ENCODE results near the gene IGF2R. TPM values are rescaled to one million over a fixed set of nuclear protein-coding genes. Genes with fewer than 3 reads are reported as not detected.
A peak's percentile ranks its signal among the peaks of the same experiment; 100 is the strongest.

Gene IGF2R
- total RNA-seq, 1 donor from 2014 or later = 247 TPM

- H3K4me3 Mint-ChIP-seq (ENCODE audit: unreplicated experiment) = no peak overlapping the region
- no peak for TF ChIP-seq CTCF (IDR thresholded peaks at IDR 0.05)
- H3K9me3 Mint-ChIP-seq (ENCODE audit: low read depth) = peaks cover 7% of the 10 kb centered on the region
- H3K27me3 Mint-ChIP-seq (ENCODE audit: low read depth) = no peaks in the 10 kb centered on the region
- H3K4me1 Mint-ChIP-seq (ENCODE audit: low read depth) = peaks cover 56% of the 10 kb centered on the region
- DNase-seq (ENCODE audit: low spot score) = no peak
- H3K27ac Mint-ChIP-seq (ENCODE audit: unreplicated experiment) = no peak overlapping the region
- peaks cover 34% of the 10 kb centered on the region for H3K36me3 Mint-ChIP-seq (ENCODE audit: low read depth)
These were observed 26.5 kb downstream of the IGF2R start for GRCh38 chr6:159995405-159995804.

GRCh38 chr6:159996087-159996622 is 27.3 kb downstream of the IGF2R start:
- Mint-ChIP-seq H3K9me3 (ENCODE audit: low read depth) (peaks cover 7% of the 10 kb centered on the region), H3K27me3 (ENCODE audit: low read depth) (no peaks in the 10 kb centered on the region), H3K4me3 (ENCODE audit: unreplicated experiment) (no peak overlapping the region), H3K36me3 (ENCODE audit: low read depth) (peaks cover 35% of the 10 kb centered on the region), H3K27ac (ENCODE audit: unreplicated experiment) (peak overlapping the region; percentile 34), H3K4me1 (ENCODE audit: low read depth) (peaks cover 52% of the 10 kb centered on the region)
- no peak for TF ChIP-seq CTCF (IDR thresholded peaks at IDR 0.05)
- no peak for DNase-seq (ENCODE audit: low spot score)

DNA sequence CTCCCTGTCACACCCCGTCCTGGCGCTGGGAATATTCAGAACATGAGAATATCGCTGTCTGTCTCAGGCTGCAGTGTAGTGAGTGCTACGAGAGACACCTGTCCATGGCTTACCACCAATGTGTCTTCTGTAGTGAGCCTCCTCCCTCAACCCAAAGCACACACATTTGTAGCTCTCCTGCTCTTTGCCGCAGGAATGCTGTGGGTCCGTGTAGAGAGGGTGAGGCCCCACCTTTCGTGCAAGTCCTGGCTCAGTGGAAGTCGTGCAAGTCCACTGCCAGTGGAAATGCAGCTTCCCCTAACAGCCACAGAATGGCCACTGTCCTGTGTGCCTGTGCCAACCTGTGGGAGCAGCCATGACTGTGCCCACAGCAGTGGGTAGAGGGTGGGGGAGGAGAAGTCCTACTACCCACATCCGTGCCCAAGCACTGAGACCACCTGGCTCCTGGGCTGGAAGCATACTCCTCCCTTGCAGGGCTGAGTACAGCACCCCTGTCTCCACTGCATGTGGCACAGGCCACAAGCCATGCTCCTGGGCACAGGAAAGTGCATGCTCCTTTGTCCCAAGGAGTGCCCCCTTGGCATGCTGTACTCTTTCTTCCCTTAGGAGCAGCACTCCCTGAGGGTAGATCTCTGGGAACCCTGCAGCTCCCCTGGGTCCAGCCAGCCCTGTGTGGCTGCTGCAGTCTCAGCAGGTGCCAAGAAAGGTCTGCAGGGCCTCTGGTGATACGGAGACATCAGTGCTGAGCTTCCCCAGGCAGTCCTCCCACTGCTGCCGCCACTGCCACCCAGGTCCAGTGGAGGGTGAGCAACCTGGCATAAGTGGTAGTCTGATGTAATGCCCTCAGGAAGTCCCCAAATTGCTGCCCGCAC is 28.0 kb downstream of the IGF2R start:
- Mint-ChIP-seq H3K4me1 (ENCODE audit: low read depth) (peaks cover 48% of the 10 kb centered on the region), H3K4me3 (ENCODE audit: unreplicated experiment) (no peak overlapping the region), H3K27ac (ENCODE audit: unreplicated experiment) (no peak overlapping the region), H3K9me3 (ENCODE audit: low read depth) (peaks cover 7% of the 10 kb centered on the region), H3K27me3 (ENCODE audit: low read depth) (no peaks in the 10 kb centered on the region), H3K36me3 (ENCODE audit: low read depth) (peaks cover 29% of the 10 kb centered on the region)
- TF ChIP-seq CTCF (IDR thresholded peaks at IDR 0.05) = no peak
- no peak for DNase-seq (ENCODE audit: low spot score)

GRCh38 chr6:159997498-159998101 is 28.7 kb downstream of the IGF2R start:
- Mint-ChIP-seq H3K27me3 (ENCODE audit: low read depth) (no peaks in the 10 kb centered on the region), H3K36me3 (ENCODE audit: low read depth) (peaks cover 29% of the 10 kb centered on the region), H3K27ac (ENCODE audit: unreplicated experiment) (no peak overlapping the region), H3K9me3 (ENCODE audit: low read depth) (peaks cover 7% of the 10 kb centered on the region), H3K4me3 (ENCODE audit: unreplicated experiment) (no peak overlapping the region), H3K4me1 (ENCODE audit: low read depth) (peaks cover 44% of the 10 kb centered on the region)
- DNase-seq (ENCODE audit: low spot score) = peak; percentile 30
- TF ChIP-seq CTCF (IDR thresholded peaks at IDR 0.05) = no peak

DNA sequence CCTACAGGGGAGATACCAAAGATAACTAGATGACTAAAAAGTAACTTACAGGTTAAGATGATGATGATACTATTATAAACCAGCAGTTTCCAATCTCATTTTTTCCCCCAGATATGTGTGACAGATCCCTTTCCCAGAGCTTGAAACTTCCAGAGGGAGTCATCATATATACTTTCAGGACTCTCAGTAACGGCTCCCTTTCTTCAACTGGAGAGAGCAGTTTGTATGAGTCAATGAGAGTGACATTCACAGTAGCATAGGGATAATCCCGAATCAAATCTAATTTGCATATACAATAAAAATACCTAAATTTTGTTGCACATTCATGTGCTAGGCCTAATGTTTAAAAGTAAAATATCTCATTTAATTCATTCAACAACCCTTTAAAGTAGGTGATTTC is 29.7 kb downstream of the IGF2R start:
- Mint-ChIP-seq H3K4me1 (ENCODE audit: low read depth) (peaks cover 34% of the 10 kb centered on the region), H3K36me3 (ENCODE audit: low read depth) (peaks cover 23% of the 10 kb centered on the region), H3K9me3 (ENCODE audit: low read depth) (peaks cover 7% of the 10 kb centered on the region), H3K27me3 (ENCODE audit: low read depth) (no peaks in the 10 kb centered on the region), H3K4me3 (ENCODE audit: unreplicated experiment) (no peak overlapping the region), H3K27ac (ENCODE audit: unreplicated experiment) (no peak overlapping the region)
- no peak for DNase-seq (ENCODE audit: low spot score)
- TF ChIP-seq CTCF (IDR thresholded peaks at IDR 0.05) = no peak

Data from chondrocyte (in vitro differentiated cells).